ENCODE results near the gene BCKDK. TPM values are rescaled to one million over a fixed set of nuclear protein-coding genes. Genes with fewer than 3 reads are reported as not detected.

BCKDK gene
- total RNA-seq, 2 donors from 2014 or later = 41.3 to 43.4 TPM

DNA sequence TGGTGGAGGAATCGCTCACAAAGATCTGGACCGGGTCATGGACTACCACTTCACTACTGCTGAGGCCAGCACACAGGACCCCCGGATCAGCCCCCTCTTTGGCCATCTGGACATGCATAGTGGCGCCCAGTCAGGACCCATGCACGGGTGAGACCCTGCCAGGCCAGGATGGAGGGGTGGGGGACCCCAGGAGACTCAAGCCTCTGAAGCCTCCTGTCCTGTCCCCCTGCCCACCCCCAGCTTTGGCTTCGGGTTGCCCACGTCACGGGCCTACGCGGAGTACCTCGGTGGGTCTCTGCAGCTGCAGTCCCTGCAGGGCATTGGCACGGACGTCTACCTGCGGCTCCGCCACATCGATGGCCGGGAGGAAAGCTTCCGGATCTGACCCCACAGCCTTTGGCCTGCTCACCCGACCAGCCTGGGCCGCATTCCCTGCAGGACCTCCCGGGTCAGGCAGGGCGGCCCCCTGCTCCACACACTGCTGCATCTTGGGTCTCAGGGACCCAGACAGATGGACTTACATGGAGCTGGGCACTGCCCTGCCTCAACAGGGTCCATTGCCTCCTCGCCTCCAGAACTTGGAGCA is 3.8 kb downstream of the BCKDK start:
- Histone ChIP-seq H3K9me3 (no peaks in the 10 kb centered on the region), H3K4me1 (peaks cover 5% of the 10 kb centered on the region), H3K36me3 (no peaks in the 10 kb centered on the region), H3K9ac (ENCODE audit: low read depth in 2 of 2, low read length in 2 of 2) (no peak overlapping the region), H3K27me3 (no peaks in the 10 kb centered on the region), H3K27ac (no peak overlapping the region), H3K4me3 (no peak overlapping the region)
- DNase-seq = no peak
- intact Hi-C loops (cut with DNase I) = no loop called here
- TF ChIP-seq, protein P1, sequence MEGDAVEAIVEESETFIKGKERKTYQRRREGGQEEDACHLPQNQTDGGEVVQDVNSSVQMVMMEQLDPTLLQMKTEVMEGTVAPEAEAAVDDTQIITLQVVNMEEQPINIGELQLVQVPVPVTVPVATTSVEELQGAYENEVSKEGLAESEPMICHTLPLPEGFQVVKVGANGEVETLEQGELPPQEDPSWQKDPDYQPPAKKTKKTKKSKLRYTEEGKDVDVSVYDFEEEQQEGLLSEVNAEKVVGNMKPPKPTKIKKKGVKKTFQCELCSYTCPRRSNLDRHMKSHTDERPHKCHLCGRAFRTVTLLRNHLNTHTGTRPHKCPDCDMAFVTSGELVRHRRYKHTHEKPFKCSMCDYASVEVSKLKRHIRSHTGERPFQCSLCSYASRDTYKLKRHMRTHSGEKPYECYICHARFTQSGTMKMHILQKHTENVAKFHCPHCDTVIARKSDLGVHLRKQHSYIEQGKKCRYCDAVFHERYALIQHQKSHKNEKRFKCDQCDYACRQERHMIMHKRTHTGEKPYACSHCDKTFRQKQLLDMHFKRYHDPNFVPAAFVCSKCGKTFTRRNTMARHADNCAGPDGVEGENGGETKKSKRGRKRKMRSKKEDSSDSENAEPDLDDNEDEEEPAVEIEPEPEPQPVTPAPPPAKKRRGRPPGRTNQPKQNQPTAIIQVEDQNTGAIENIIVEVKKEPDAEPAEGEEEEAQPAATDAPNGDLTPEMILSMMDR (IDR thresholded peaks at IDR 0.05) = no peak

DNA sequence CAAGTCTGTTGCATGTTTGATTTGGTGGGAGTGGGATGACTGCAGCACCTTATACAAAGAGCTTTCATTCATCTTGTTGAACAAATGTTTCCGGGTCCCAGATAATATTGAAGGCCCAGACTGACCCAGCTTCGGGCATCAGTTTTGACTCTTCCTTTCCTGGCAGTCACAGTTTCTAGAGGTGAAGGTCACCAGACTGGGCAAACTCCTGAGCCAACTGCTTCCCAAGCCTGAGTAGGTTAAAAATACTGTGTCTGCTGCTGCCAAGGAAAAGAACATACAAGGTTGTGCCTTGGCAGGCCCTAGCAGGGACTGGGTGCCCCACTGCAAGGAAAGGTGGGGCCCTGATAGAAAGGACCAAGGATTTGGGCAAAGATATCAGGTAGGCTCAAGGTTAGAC is 4.5 kb downstream of the BCKDK start:
- peaks cover 5% of the 10 kb centered on the region for H3K4me1 ChIP-seq
- TF ChIP-seq, protein P1 (IDR thresholded peaks at IDR 0.05) = no peak
- no peak overlapping the region for H3K9ac ChIP-seq (ENCODE audit: low read depth in 2 of 2, low read length in 2 of 2)
- no peak for DNase-seq
- H3K27ac ChIP-seq = no peak overlapping the region
- no peaks in the 10 kb centered on the region for H3K36me3 ChIP-seq
- intact Hi-C loops (cut with DNase I) = no loop called here
- no peak overlapping the region for H3K4me3 ChIP-seq
- H3K9me3 ChIP-seq = no peaks in the 10 kb centered on the region
- no peaks in the 10 kb centered on the region for H3K27me3 ChIP-seq

DNA sequence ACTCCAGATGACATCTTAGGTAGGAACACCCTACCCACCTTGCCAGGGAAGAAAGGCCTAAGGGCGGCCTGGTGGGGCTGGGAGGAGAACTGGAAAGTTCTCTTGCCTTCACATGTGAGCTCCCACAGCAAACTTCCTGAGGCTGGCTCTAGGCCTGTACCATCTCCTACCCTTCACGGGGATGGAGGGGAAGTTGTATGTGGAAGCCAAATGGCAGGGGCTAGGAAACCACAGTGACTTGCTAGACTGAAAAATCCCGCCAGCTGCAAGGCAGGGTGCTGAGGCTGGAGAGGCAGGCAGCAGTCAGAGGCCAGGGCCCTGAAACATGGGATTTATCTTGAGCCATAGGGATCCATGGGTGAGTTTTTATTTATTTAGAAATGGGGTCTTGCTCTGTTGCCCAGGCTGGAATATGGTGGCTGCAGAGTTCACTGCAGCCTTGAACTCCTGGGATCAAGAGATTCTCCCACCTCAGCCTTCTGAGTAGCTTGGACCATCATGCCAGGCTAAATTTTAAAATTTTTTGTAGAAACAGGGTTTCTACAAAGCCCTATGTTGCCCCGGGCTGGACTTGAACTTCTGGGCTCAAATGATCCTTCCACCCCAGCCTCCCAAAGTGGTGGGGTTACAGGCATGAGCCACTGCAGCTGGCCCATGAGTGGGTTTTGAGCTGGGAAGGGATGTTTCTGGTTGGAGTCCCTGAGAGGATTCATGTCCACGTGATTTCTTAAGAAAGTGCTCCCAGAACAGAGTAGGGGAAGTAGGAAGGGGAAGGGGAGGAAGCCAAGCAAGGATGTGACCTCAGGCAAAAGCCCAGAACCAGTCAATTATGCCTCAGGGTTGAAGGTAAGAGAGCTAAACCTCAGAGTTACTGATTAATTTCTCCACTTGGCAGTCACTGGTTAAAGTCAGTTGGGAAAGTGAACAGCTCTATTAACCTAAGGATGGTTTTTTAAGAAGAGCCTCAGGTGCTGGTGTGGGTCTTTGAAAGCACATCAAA is 5.2 kb downstream of the BCKDK start:
- no peak for DNase-seq
- H3K4me3 ChIP-seq = no peak overlapping the region
- no peaks in the 10 kb centered on the region for H3K9me3 ChIP-seq
- H3K36me3 ChIP-seq = no peaks in the 10 kb centered on the region
- intact Hi-C loops (cut with DNase I) = no loop called here
- peak overlapping the region; percentile 5 to 55 for H3K9ac ChIP-seq (ENCODE audit: low read depth in 2 of 2, low read length in 2 of 2)
- no peaks in the 10 kb centered on the region for H3K27me3 ChIP-seq
- H3K4me1 ChIP-seq = peaks cover 8% of the 10 kb centered on the region
- TF ChIP-seq, protein P1 (IDR thresholded peaks at IDR 0.05) = no peak
- H3K27ac ChIP-seq = peak overlapping the region; percentile 71

DNA sequence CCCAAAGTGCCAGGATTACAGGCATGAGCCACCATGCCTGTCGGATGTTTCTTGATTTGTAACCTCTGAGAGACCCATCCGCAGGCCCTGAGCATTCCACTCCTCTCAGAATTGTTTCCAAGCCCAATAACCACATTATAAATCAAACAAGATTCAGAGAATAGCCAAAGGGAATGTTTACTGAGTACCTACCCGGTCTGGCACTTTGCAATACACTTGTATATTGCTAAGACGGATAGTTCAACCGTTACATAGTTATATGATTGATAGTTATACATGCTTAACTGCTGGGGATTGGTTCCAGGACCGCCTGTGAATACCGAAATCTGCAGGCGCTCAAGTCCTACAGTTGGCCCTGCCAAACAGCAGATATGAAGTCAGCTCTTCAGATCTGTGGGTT is 6.3 kb downstream of the BCKDK start:
- peaks cover 3% of the 10 kb centered on the region for H3K4me1 ChIP-seq
- no peaks in the 10 kb centered on the region for H3K36me3 ChIP-seq
- H3K9ac ChIP-seq (ENCODE audit: low read depth in 2 of 2, low read length in 2 of 2) = peak overlapping the region in 1 of 2 donors; percentile 34
- intact Hi-C loops (cut with DNase I) = no loop called here
- H3K9me3 ChIP-seq = no peaks in the 10 kb centered on the region
- DNase-seq = no peak
- H3K27me3 ChIP-seq = no peaks in the 10 kb centered on the region
- peak overlapping the region; percentile 71 for H3K27ac ChIP-seq
- TF ChIP-seq, protein P1 (IDR thresholded peaks at IDR 0.05) = no peak
- H3K4me3 ChIP-seq = no peak overlapping the region

DNA sequence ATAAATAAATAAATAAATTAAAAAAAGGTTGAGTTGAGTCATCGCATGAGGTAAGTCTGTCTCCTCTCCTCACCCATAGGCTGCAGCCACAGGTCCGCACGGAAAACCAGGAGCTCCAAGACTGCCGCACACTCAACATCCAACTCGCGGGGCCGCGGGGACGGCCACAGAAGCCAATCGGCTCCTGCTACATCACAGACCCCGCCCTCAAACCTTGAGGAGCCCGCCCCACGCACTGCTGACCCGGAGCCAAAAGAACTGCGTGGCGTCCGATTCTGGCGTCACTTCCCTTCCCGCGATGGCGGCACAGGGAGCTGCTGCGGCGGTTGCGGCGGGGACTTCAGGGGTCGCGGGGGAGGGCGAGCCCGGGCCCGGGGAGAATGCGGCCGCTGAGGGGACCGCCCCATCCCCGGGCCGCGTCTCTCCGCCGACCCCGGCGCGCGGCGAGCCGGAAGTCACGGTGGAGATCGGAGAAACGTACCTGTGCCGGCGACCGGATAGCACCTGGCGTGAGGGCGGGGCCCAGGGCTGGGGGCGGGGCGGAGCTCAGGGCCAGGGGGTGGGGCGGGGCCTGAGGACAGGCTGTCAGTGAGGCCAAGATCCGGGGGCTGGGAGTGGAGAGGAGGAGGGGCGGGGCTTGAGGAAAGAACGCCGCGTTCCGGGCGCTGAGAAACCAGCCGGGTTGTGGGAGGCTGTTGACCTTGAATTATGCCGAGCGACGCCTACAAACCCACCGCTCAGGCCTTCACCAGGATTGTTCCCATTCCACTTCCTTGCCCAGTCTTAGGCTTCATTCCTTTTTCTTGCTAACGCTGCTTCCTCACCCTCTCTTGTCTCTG is 9.4 kb downstream of the BCKDK start, which contains the start of gene KAT8:
Gene KAT8, plus strand, starts transcription at position 281 of the 839 bp plus-strand sequence. Its CDS starts 18 bp downstream, at position 299.
- DNase-seq = peak; percentile 99
- Histone ChIP-seq H3K36me3 (peaks cover 16% of the 10 kb centered on the region), H3K9me3 (no peaks in the 10 kb centered on the region), H3K27ac (peak within 1 kb of the TSS; percentile 87), H3K9ac (ENCODE audit: low read depth in 2 of 2, low read length in 2 of 2) (peak within 1 kb of the TSS; percentile 72 to 89), H3K4me3 (peak within 1 kb of the TSS; percentile 62), H3K4me1 (peaks cover 3% of the 10 kb centered on the region), H3K27me3 (no peaks in the 10 kb centered on the region)
- intact Hi-C loops (cut with DNase I) = no loop called here
- TF ChIP-seq, protein P1 (IDR thresholded peaks at IDR 0.05) = no peak

Data from colonic mucosa (tissue), 4 donors.